PC-9 (cell line): ENCODE measurements around the gene SAMD8. TPM values are rescaled to one million over a fixed set of nuclear protein-coding genes. Genes with fewer than 3 reads are reported as not detected.

Experiments used
- BruUV-seq: library from RNA; stranded (reverse); fragments of 400-500 nt; replicated peaks from 2 replicates; lab custom pipeline; 2021; lab: Mats Ljungman, UMichigan
- CTCF ChIA-PET: fragments of 300-600 bp; sonication (Branson Sonifier 250); formaldehyde crosslinking; loops from one replicate; lab custom pipeline; 2022; ENCODE audit warnings: antibody characterized with exemption; lab: Charles Lee
- POLR2A ChIA-PET: fragments of 300-600 bp; sonication (Branson Sonifier 250); formaldehyde crosslinking; loops from one replicate; lab custom pipeline; 2022; ENCODE audit warnings: antibody characterized with exemption; ENCODE audit not compliant: unreplicated experiment; lab: Charles Lee
- DNase-seq, 2 experiments: peaks; one replicate each; pipeline versions ENCODE4 v3.0.0 to v3.0.0-alpha.2; 2015 to 2022; ENCODE audit warnings: mixed read lengths in 1 of 2
- H2AFZ ChIP-seq: fragments of 200-600 bp; sonication (generic); 2 replicates; pipeline ENCODE4 v1.8.1; 2017; ENCODE audit warnings: antibody characterized with exemption
- H3F3A ChIP-seq: fragments of 200-600 bp; sonication (generic); 2 replicates; pipeline ENCODE4 v1.8.1; 2017; ENCODE audit warnings: antibody characterized with exemption, mild to moderate bottlenecking, low read depth; ENCODE audit not compliant: insufficient read depth
- H3K27ac ChIP-seq: fragments of 200-600 bp; sonication (generic); 2 replicates; pipeline ENCODE4 v1.6.1; 2016; ENCODE audit warnings: mixed run types
- H3K27me3 ChIP-seq: fragments of 200-600 bp; sonication (generic); 2 replicates; pipeline ENCODE4 v1.6.1; 2016; ENCODE audit warnings: low read depth, mixed run types; ENCODE audit not compliant: insufficient read depth
- H3K36me3 ChIP-seq: fragments of 200-600 bp; sonication (generic); 2 replicates; pipeline ENCODE4 v1.6.1; 2016; ENCODE audit warnings: low read depth, mixed run types
- H3K4me1 ChIP-seq: fragments of 200-600 bp; sonication (generic); replicated peaks from 2 replicates; pipeline ENCODE4 v1.6.1; 2016; ENCODE audit warnings: mixed run types; ENCODE audit not compliant: insufficient read depth
- H3K4me2 ChIP-seq: fragments of 200-600 bp; sonication (generic); 2 replicates; pipeline ENCODE4 v1.6.1; 2017; ENCODE audit warnings: mixed run types
- H3K4me3 ChIP-seq: fragments of 200-600 bp; sonication (generic); 2 replicates; pipeline ENCODE4 v1.6.1; 2016; ENCODE audit warnings: mixed run types
- H3K79me2 ChIP-seq: fragments of 200-600 bp; sonication (generic); 2 replicates; pipeline ENCODE4 v1.6.1; 2017; ENCODE audit warnings: low read depth, mixed run types
- H3K9me2 ChIP-seq: fragments of 200-600 bp; sonication (generic); 2 replicates; pipeline ENCODE4 v1.8.1; 2017; ENCODE audit warnings: mild to moderate bottlenecking; ENCODE audit not compliant: insufficient read depth
- H3K9me3 ChIP-seq: fragments of 200-600 bp; sonication (generic); 2 replicates; pipeline ENCODE4 v1.8.1; 2016; ENCODE audit warnings: low read depth; ENCODE audit not compliant: insufficient read depth
- H4K20me1 ChIP-seq: fragments of 200-600 bp; sonication (generic); 2 replicates; pipeline ENCODE4 v1.8.1; 2017; ENCODE audit not compliant: insufficient read depth
- EZH2 ChIP-seq: fragments of 200-600 bp; sonication (generic); IDR thresholded peaks from 2 replicates; pipeline ENCODE4 v1.8.0; 2017; ENCODE audit warnings: antibody characterized with exemption, low read depth
- intact Hi-C: fragments of 100-400 bp; cut with micrococcal nuclease; formaldehyde crosslinking; loops from one replicate; pipeline ENCODE4 v1.10.0; 2022; ENCODE audit not compliant: unreplicated experiment
- total RNA-seq: library from RNA; stranded (reverse); gene quantifications from 2 replicates; pipeline ENCODE4 v1.2.3, GENCODE V29; 2021
- TF ChIP-seq, protein P1 (sequence below): fragments of 200-600 bp; sonication (generic); conservative IDR thresholded peaks from 2 replicates; pipeline ENCODE4 v1.6.1; 2017; ENCODE audit warnings: mixed run types, antibody characterized with exemption, mild to moderate bottlenecking, moderate library complexity

The SAMD8 gene
- total RNA-seq, 1 experiment from 2014 or later: 31.1 TPM

DNA sequence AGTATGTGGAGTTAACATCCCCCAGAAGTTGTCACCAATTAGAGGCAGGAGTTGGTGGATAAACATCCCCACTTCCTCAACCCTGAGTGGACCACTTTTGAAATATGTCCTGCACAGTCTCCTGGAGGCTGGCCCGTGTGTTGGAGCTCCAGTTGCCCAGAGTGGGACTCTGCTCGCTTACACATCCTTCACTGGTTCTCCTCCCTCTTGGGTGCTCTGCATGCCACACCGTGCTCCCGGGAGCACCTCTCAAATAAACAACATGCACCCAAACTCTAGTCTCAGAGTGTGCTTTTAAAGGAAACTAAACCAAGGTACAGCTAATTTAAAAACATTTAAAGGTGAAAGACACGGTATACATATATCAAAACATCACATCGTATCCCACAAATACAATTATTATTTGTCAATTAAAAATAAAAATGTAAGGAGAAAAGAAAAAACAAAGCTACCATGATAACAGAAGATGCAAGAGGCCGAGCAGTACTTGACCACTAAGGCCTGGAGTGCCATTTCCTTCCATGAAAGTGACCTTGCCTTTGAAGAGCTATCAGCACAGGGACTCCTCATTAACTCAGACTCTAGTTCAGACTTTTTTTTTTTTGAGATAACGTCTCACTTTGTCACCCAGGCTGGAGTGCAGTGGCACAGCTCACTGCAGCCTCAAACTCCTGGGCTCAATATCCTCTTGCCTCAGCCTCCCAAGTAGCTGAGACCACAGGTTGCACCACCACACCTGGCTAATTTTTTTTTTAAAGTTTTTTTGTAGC, 47.8 kb upstream of the SAMD8 start:
- Histone ChIP-seq H3K9me3 (no peaks in the 10 kb centered on the region), H3K4me3 (no peak overlapping the region), H3K9me2 (no peaks in the 10 kb centered on the region), H3K4me2 (no peak overlapping the region), H3K4me1 (no peaks in the 10 kb centered on the region), H4K20me1 (no peaks in the 10 kb centered on the region), H3K27ac (no peak overlapping the region), H3K79me2 (no peaks in the 10 kb centered on the region), H3F3A (no peaks in the 10 kb centered on the region), H2AFZ (no peak overlapping the region), H3K27me3 (no peaks in the 10 kb centered on the region), H3K36me3 (no peaks in the 10 kb centered on the region)
- ChIA-PET CTCF (interaction anchor here (0.7 kb wide), 1 partner anchor 25 kb away, joined by 5 read pairs; no protein-coding TSS in a partner anchor), POLR2A (no interaction called here)
- no TSS peak for BruUV-seq
- no peak for DNase-seq
- intact Hi-C loops: no loop called here
- TF ChIP-seq, protein P1, sequence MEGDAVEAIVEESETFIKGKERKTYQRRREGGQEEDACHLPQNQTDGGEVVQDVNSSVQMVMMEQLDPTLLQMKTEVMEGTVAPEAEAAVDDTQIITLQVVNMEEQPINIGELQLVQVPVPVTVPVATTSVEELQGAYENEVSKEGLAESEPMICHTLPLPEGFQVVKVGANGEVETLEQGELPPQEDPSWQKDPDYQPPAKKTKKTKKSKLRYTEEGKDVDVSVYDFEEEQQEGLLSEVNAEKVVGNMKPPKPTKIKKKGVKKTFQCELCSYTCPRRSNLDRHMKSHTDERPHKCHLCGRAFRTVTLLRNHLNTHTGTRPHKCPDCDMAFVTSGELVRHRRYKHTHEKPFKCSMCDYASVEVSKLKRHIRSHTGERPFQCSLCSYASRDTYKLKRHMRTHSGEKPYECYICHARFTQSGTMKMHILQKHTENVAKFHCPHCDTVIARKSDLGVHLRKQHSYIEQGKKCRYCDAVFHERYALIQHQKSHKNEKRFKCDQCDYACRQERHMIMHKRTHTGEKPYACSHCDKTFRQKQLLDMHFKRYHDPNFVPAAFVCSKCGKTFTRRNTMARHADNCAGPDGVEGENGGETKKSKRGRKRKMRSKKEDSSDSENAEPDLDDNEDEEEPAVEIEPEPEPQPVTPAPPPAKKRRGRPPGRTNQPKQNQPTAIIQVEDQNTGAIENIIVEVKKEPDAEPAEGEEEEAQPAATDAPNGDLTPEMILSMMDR: no peak
- no peak for TF ChIP-seq EZH2

DNA sequence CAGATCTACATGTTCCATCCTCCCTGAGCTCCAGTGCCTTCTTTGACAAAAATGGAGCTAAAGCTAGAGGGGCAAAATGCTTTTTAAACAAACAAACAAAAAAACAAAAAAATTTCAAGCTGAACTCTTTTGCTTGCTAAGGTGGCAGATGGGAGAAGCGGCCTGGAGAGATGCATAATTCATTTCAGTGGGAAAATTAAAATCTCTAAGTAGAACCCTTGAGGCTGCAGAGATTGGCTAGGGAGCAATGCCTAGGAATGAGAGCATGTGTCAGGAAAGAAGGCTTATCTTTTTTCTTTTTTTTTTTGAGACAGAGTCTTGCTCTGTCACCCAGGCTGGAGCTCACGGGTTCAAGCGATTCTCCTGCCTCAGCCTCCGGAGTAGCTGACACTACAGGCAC, 46.4 kb upstream of the SAMD8 start:
- H2AFZ ChIP-seq: no peak overlapping the region
- H3K36me3 ChIP-seq: no peaks in the 10 kb centered on the region
- no peaks in the 10 kb centered on the region for H3K27me3 ChIP-seq
- no peaks in the 10 kb centered on the region for H4K20me1 ChIP-seq
- no peaks in the 10 kb centered on the region for H3K9me2 ChIP-seq
- ChIA-PET POLR2A (no interaction called here), CTCF (no interaction called here)
- intact Hi-C loops: no loop called here
- H3K4me3 ChIP-seq: no peak overlapping the region
- TF ChIP-seq, protein P1: no peak
- no peak for TF ChIP-seq EZH2
- no peaks in the 10 kb centered on the region for H3K9me3 ChIP-seq
- no peak overlapping the region for H3K4me2 ChIP-seq
- H3K4me1 ChIP-seq: no peaks in the 10 kb centered on the region
- H3K79me2 ChIP-seq: no peaks in the 10 kb centered on the region
- DNase-seq: no peak
- BruUV-seq: no TSS peak
- H3K27ac ChIP-seq: no peak overlapping the region
- H3F3A ChIP-seq: no peaks in the 10 kb centered on the region

DNA sequence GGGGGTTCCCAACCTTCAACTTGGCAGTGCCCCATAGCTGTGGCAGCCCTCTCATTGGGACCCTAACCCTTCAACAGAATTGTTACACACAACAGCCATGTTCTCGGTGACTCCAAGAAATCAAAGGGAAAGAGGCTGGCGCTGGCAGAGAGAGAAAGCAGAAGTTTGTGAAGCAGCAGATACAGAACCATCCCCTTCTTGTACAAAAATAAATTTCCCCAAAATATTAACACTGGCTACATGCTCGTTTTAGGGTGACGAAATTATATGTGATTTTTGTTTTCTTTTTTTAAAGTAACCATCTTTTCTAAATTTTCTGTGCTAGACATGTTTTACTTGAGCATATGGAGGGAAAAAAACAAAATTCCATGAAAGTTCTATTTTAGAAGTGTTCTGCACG, 45.2 kb upstream of the SAMD8 start:
- ChIA-PET CTCF (no interaction called here), POLR2A (no interaction called here)
- Histone ChIP-seq H3K9me2 (no peaks in the 10 kb centered on the region), H3K27me3 (no peaks in the 10 kb centered on the region), H3K4me1 (no peaks in the 10 kb centered on the region), H4K20me1 (no peaks in the 10 kb centered on the region), H3K27ac (no peak overlapping the region), H3K4me3 (no peak overlapping the region), H3K36me3 (no peaks in the 10 kb centered on the region), H3K9me3 (no peaks in the 10 kb centered on the region), H3K79me2 (no peaks in the 10 kb centered on the region), H3K4me2 (no peak overlapping the region), H3F3A (no peaks in the 10 kb centered on the region), H2AFZ (no peak overlapping the region)
- no TSS peak for BruUV-seq
- no peak for TF ChIP-seq EZH2
- TF ChIP-seq, protein P1: no peak
- no peak for DNase-seq
- intact Hi-C loops: no loop called here
